SHP77 treated with DMSO at 0.1 percent for 48 hours (cell line): Measurements from ENCODE around the gene MPRIP.

Source experiments
- DNase-seq: peaks from one replicate; lab custom pipeline; 2025; lab: John Stamatoyannopoulos, UW

The MPRIP gene

DNA sequence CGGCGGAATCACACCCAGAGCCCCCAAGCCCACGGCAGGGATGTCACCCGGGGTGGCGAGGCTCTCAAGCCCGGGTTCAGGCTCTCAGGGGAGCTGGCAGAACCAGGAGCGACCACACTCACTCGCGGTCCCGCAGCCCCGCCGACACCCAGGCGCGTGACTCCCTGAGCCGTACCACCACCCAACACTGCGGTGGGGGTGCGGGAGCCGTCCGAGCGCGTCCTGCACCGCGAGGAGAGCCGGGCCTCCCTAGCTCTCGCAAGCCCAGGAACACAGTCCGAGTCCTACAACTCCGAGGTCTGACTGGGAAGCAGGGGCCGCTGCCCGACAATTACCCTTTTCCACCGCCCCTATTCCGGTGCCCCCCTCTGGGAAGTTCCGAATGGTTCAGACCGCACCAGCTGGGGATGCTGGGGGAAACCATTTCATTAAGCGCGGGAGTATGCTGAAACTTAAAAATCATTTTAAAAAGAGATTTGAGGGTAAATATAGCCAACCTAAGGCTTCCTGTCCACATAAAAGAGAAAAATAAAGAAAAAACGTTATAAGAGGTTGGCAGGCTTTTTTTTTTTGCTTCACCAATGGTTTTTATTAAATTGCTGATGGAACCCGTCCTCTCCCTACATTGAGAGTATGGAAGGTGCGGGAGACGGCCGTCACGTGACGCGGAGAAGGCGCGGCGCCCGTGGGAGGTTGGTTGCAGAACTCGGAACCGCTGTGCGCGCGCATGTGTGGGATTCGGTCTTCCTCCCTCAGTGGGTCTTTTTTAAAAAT, 195.0 kb downstream of the MPRIP start, which contains the start of gene FLCN:
FLCN (minus strand) TSS at position 143 of the 774 bp plus-strand sequence. CDS start 9,031 bp downstream, outside the sequence.
- peak; percentile 100 for DNase-seq

DNA sequence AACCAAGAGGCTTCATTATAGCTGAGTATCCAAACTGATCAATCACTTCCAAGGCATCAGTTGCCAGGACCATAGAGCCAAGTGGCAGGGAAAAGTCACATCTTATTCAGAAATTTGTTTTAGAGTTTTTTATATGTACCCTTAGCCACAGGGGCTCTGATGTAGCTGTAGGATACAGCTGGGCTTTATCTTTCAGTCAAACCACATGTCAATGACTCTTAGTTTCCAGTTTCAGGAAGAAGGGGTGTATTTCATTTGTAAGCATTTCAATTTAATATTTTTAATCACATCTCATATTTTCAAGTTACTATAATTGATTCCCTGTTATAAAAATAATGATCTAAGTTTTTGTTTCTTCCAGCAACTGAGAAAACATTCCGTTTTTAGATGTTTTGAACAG, 197.6 kb downstream of the MPRIP start:
- no peak for DNase-seq

- DNase-seq = no peak
These were observed 199.4 kb downstream of the MPRIP start for GRCh38 chr17:17241656-17242055.

- DNase-seq = no peak
These were observed 200.0 kb downstream of the MPRIP start for GRCh38 chr17:17242246-17242645.
